ENCODE measurements around the gene MVB12B.

Gene MVB12B

DNA sequence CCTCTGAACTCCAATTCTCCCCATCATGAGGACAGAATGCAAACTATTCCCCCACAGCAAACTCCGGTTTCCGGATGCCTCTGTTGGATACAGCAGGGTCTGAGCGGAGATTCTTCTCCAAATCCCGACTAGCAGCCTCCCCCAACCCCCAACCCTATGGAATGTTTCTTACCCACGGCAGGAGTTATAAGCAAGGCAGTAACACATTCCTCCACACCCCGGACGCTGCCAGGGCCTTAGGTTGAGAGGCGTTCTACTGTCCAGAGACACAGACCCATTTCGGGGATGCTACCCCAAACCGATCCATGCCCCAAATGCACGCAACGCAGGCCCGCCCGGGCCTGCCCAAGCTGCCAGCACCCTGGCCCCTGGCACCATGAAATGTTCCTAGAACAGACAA, 201.5 kb downstream of the MVB12B start:
- H4K20me1 ChIP-seq (ENCODE audit: low read depth, low read length), result no peaks in the 10 kb centered on the region
- no peak overlapping the region for H2AFZ ChIP-seq (ENCODE audit: low read depth, low read length, severe bottlenecking)

DNA sequence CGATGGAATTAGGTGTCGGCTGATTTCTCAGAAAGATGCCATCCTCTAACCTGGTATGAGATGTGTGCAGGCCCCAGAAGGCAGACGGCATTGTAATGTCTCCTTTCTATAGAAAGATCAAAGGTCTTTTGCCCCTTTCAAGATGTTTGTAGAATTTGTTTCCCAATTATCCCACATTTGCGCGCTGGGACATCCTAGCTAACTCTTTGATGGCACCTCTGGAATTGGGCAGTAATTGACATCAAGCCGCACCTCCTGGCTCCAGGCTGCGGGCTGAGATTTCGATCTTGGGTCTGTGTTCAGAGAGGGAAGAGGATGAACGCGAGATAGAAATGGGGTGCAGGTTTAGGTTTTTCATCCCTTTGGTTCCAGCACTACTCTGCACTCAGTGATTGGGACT, 202.3 kb downstream of the MVB12B start:
- no peak overlapping the region for H3K4me3 ChIP-seq (ENCODE audit: insufficient read depth, low read length, poor library complexity, severe bottlenecking)
- no peaks in the 10 kb centered on the region for H3K9me3 ChIP-seq (ENCODE audit: insufficient read depth, low read length)
- no peak overlapping the region for H3K27ac ChIP-seq (ENCODE audit: low read depth, low read length)
- H4K20me1 ChIP-seq (ENCODE audit: low read depth, low read length), result no peaks in the 10 kb centered on the region
- H3K4me2 ChIP-seq (ENCODE audit: low read depth, low read length, poor library complexity, severe bottlenecking), result no peak overlapping the region
- H2AFZ ChIP-seq (ENCODE audit: low read depth, low read length, severe bottlenecking), result no peak overlapping the region
- H3K36me3 ChIP-seq (ENCODE audit: low read length), result no peaks in the 10 kb centered on the region
- no peaks in the 10 kb centered on the region for H3K79me2 ChIP-seq (ENCODE audit: insufficient read depth, low read length)
- TF ChIP-seq EZH2phosphoT487 (conservative IDR thresholded peaks at IDR 0.05; ENCODE audit: low read length), result no peak
- TF ChIP-seq, protein P1, sequence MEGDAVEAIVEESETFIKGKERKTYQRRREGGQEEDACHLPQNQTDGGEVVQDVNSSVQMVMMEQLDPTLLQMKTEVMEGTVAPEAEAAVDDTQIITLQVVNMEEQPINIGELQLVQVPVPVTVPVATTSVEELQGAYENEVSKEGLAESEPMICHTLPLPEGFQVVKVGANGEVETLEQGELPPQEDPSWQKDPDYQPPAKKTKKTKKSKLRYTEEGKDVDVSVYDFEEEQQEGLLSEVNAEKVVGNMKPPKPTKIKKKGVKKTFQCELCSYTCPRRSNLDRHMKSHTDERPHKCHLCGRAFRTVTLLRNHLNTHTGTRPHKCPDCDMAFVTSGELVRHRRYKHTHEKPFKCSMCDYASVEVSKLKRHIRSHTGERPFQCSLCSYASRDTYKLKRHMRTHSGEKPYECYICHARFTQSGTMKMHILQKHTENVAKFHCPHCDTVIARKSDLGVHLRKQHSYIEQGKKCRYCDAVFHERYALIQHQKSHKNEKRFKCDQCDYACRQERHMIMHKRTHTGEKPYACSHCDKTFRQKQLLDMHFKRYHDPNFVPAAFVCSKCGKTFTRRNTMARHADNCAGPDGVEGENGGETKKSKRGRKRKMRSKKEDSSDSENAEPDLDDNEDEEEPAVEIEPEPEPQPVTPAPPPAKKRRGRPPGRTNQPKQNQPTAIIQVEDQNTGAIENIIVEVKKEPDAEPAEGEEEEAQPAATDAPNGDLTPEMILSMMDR (IDR thresholded peaks at IDR 0.05; ENCODE audit: insufficient read depth, low read length, poor library complexity, severe bottlenecking), result no peak
- H3K9me2 ChIP-seq (replicated peaks; ENCODE audit: insufficient read depth, low read length), result no peaks in the 10 kb centered on the region
- no peak overlapping the region for H3K9ac ChIP-seq (ENCODE audit: low read length)
- no peaks in the 10 kb centered on the region for H3K27me3 ChIP-seq (ENCODE audit: low read length)
- no peaks in the 10 kb centered on the region for H3F3A ChIP-seq (ENCODE audit: insufficient read depth)

More for the DNA sequence above, 201.5 kb downstream of the MVB12B start:
- Histone ChIP-seq H3K36me3 (ENCODE audit: low read length) (no peaks in the 10 kb centered on the region), H3K4me3 (ENCODE audit: insufficient read depth, low read length, poor library complexity, severe bottlenecking) (no peak overlapping the region), H3K9me2 (replicated peaks; ENCODE audit: insufficient read depth, low read length) (no peaks in the 10 kb centered on the region), H3K9ac (ENCODE audit: low read length) (no peak overlapping the region), H3K4me2 (ENCODE audit: low read depth, low read length, poor library complexity, severe bottlenecking) (no peak overlapping the region), H3K27ac (ENCODE audit: low read depth, low read length) (no peak overlapping the region), H3K27me3 (ENCODE audit: low read length) (no peaks in the 10 kb centered on the region), H3K79me2 (ENCODE audit: insufficient read depth, low read length) (no peaks in the 10 kb centered on the region), H3F3A (ENCODE audit: insufficient read depth) (no peaks in the 10 kb centered on the region), H3K9me3 (ENCODE audit: insufficient read depth, low read length) (no peaks in the 10 kb centered on the region)
- TF ChIP-seq EZH2phosphoT487 (conservative IDR thresholded peaks at IDR 0.05; ENCODE audit: low read length), result no peak
- TF ChIP-seq, protein P1 (IDR thresholded peaks at IDR 0.05; ENCODE audit: insufficient read depth, low read length, poor library complexity, severe bottlenecking), result no peak

DNA sequence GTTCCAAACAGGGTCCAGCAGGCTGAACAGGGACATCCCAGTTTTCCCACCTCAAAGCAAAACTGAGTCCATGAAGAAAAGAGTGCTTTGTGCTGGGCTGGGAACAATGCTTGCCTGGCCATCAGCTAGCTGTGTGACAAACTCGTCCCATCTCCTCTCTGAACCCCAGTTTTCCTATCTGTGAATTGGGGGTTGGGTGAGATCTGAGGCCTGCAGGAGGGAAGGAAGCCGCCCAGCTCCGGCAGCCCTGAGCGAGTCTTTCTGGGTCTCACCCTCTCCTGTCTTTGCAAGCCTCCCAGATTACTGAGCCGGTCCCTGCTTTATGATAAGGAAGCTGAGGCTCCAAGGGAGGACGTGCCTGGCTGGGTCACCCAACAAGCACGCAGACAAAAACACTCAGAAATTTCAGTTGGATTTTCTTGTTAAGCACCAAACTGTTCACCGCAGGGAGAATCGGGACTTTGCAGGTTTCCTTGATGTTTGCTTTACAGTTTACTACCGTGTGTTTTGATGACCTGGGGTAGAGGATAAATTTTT, 204.5 kb downstream of the MVB12B start:
- Histone ChIP-seq H3K27me3 (ENCODE audit: low read length) (no peaks in the 10 kb centered on the region), H3K9me3 (ENCODE audit: insufficient read depth, low read length) (no peaks in the 10 kb centered on the region), H3K4me2 (ENCODE audit: low read depth, low read length, poor library complexity, severe bottlenecking) (no peak overlapping the region), H3K9ac (ENCODE audit: low read length) (no peak overlapping the region), H4K20me1 (ENCODE audit: low read depth, low read length) (no peaks in the 10 kb centered on the region), H2AFZ (ENCODE audit: low read depth, low read length, severe bottlenecking) (no peak overlapping the region), H3K27ac (ENCODE audit: low read depth, low read length) (no peak overlapping the region), H3K79me2 (ENCODE audit: insufficient read depth, low read length) (no peaks in the 10 kb centered on the region), H3K9me2 (replicated peaks; ENCODE audit: insufficient read depth, low read length) (no peaks in the 10 kb centered on the region), H3F3A (ENCODE audit: insufficient read depth) (no peaks in the 10 kb centered on the region), H3K4me3 (ENCODE audit: insufficient read depth, low read length, poor library complexity, severe bottlenecking) (no peak overlapping the region), H3K36me3 (ENCODE audit: low read length) (no peaks in the 10 kb centered on the region)
- TF ChIP-seq EZH2phosphoT487 (conservative IDR thresholded peaks at IDR 0.05; ENCODE audit: low read length), result no peak
- TF ChIP-seq, protein P1 (IDR thresholded peaks at IDR 0.05; ENCODE audit: insufficient read depth, low read length, poor library complexity, severe bottlenecking), result no peak

Measured in SU-DHL-6 (cell line).